Stimulated activated naive CD8-positive, alpha-beta T cell treated with anti-CD3 and anti-CD28 coated beads, Interleukin-15, Interleukin-2, amounts not matched to agents 100 U/mL and 50 U/mL, for 24 hours (primary cell): ENCODE results near the gene SLC29A2.

Source experiments
- ATAC-seq: fragments of 150-1000 bp; cut with Tn5 transposase; one replicate; pipeline ENCODE4 v1.10.0; 2021
- DNase-seq: peaks from one replicate; pipeline ENCODE4 v3.0.0; 2021

The SLC29A2 gene

GRCh38 chr11:66317723-66318599 lies 53.6 kb downstream of the SLC29A2 start:
- ATAC-seq (peak; percentile 65), DNase-seq (peak; percentile 77)

- peak; percentile 4 for ATAC-seq
- DNase-seq: peak; percentile 73
Measured at GRCh38 chr11:66317322-66317722, 54.2 kb downstream of the SLC29A2 start.

- no peak for DNase-seq
Measured at GRCh38 chr11:66316849-66317251, 54.7 kb downstream of the SLC29A2 start, which contains the start of gene CD248. Gene CD248 (minus strand): TSS chr11:66317044. CDS start chr11:66317027, 17 bp downstream.

GRCh38 chr11:66315921-66316811 lies 55.4 kb downstream of the SLC29A2 start:
- ATAC-seq: no peak

More at GRCh38 chr11:66316849-66317251, 54.7 kb downstream of the SLC29A2 start, which contains the start of gene CD248:
- ATAC-seq: no peak

GRCh38 chr11:66315498-66315885 lies 56.1 kb downstream of the SLC29A2 start:
- ATAC-seq (no peak), DNase-seq (no peak)

More at GRCh38 chr11:66315921-66316811, 55.4 kb downstream of the SLC29A2 start:
- peak; percentile 52 for DNase-seq

GRCh38 chr11:66314561-66315497 lies 56.7 kb downstream of the SLC29A2 start:
- ATAC-seq: no peak
- no peak for DNase-seq

- DNase-seq (no peak), ATAC-seq (no peak)
Measured at GRCh38 chr11:66314186-66314501, 57.4 kb downstream of the SLC29A2 start.

- no peak for ATAC-seq
Measured at GRCh38 chr11:66313321-66314185, 58.0 kb downstream of the SLC29A2 start.

GRCh38 chr11:66312549-66313320 lies 58.8 kb downstream of the SLC29A2 start:
- peak; percentile 80 for ATAC-seq

More at GRCh38 chr11:66313321-66314185, 58.0 kb downstream of the SLC29A2 start:
- DNase-seq: peak; percentile 38

More at GRCh38 chr11:66312549-66313320, 58.8 kb downstream of the SLC29A2 start:
- DNase-seq: peak; percentile 98
